Adrenal gland (tissue), 5 donors: Measurements from ENCODE around the gene POLR1D.

Source experiments
- POLR2A ChIP-seq, 2 donors: fragments of 450-650 bp; IDR thresholded peaks; one replicate each; pipeline ENCODE4 v1.6.1; 2017; ENCODE audit warnings: antibody characterized with exemption in 2 of 2, mild to moderate bottlenecking in 2 of 2, moderate library complexity in 1 of 2
- TF ChIP-seq, protein P1 (sequence below), 6 experiments: fragments of 450-650 bp in 4 of 6; fragments of 200-600 bp in 2 of 6; sonication (generic) in 1 of 6; IDR thresholded peaks; 1 replicate in 5 of 6; 2 replicates in 1 of 6; pipeline versions ENCODE4 v1.5.1 to v1.8.0; 2016 to 2021; ENCODE audit warnings: antibody characterized with exemption in 6 of 6, mild to moderate bottlenecking in 2 of 6, moderate library complexity in 1 of 6
- donor health status: DM: no; HTN: no; CAD: no.

- TF ChIP-seq POLR2A (IDR thresholded peaks at IDR 0.05): no peak
- TF ChIP-seq, protein P1, sequence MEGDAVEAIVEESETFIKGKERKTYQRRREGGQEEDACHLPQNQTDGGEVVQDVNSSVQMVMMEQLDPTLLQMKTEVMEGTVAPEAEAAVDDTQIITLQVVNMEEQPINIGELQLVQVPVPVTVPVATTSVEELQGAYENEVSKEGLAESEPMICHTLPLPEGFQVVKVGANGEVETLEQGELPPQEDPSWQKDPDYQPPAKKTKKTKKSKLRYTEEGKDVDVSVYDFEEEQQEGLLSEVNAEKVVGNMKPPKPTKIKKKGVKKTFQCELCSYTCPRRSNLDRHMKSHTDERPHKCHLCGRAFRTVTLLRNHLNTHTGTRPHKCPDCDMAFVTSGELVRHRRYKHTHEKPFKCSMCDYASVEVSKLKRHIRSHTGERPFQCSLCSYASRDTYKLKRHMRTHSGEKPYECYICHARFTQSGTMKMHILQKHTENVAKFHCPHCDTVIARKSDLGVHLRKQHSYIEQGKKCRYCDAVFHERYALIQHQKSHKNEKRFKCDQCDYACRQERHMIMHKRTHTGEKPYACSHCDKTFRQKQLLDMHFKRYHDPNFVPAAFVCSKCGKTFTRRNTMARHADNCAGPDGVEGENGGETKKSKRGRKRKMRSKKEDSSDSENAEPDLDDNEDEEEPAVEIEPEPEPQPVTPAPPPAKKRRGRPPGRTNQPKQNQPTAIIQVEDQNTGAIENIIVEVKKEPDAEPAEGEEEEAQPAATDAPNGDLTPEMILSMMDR (IDR thresholded peaks at IDR 0.05): no peak
Observed at GRCh38 chr13:27632648-27633047, 11.0 kb downstream of the POLR1D start.
